Esophagus squamous epithelium (tissue), 4 donors: ENCODE measurements around the gene ACER2.

Experiments used
- CTCF ChIP-seq, 6 experiments: fragments of 450-650 bp in 4 of 6; fragments of 200-600 bp in 2 of 6; sonication (generic) in 2 of 6; IDR thresholded peaks; one replicate each; pipeline ENCODE4 v1.5.1; 2016 to 2019; ENCODE audit warnings: antibody characterized with exemption in 6 of 6, mild to moderate bottlenecking in 4 of 6, moderate library complexity in 4 of 6
- POLR2A ChIP-seq, 4 donors: fragments of 450-650 bp; IDR thresholded peaks; one replicate each; pipeline ENCODE4 v1.6.1; 2017; ENCODE audit warnings: antibody characterized with exemption in 4 of 4, mild to moderate bottlenecking in 4 of 4, moderate library complexity in 3 of 4

GRCh38 chr9:19485193-19485592, 76.4 kb downstream of the ACER2 start:
- TF ChIP-seq CTCF (IDR thresholded peaks at IDR 0.05) (no peak), POLR2A (IDR thresholded peaks at IDR 0.05) (no peak)
